HCT116 (cell line): ENCODE measurements around the gene PGM2. TPM values are rescaled to one million over a fixed set of nuclear protein-coding genes. Genes with fewer than 3 reads are reported as not detected.

ENCODE experiments used
- ATAC-seq: fragments of 200-7000 bp; cut with Tn5 transposase; 2 replicates; pipeline ENCODE4 v1.9.1; 2020; ENCODE audit warnings: mild to moderate bottlenecking, moderate library complexity
- BruUV-seq: library from RNA; stranded (reverse); fragments of 400-500 nt; replicated peaks from 2 replicates; lab custom pipeline; 2021; lab: Mats Ljungman, UMichigan
- CTCF ChIA-PET: fragments of 300-600 bp; sonication (Branson Sonifier 250); formaldehyde crosslinking; loops from one replicate; lab custom pipeline; 2021; ENCODE audit warnings: antibody characterized with exemption; lab: Charles Lee
- POLR2A ChIA-PET: fragments of 300-600, 350-600 bp; sonication (Branson Sonifier 250); formaldehyde crosslinking; loops from one replicate; lab custom pipeline; 2021; ENCODE audit warnings: antibody characterized with exemption; lab: Charles Lee
- RAD21 ChIA-PET, 2 experiments: fragments of 300-600 bp; sonication (Branson Sonifier 250); formaldehyde crosslinking; loops; one replicate each; lab custom pipeline; 2023; ENCODE audit warnings: low total read pairs in 2 of 2; ENCODE audit not compliant: uncharacterized antibody in 2 of 2, unreplicated experiment in 2 of 2, low non-redundant PET in 1 of 2; lab: Charles Lee
- DNase-seq: peaks from one replicate; pipeline ENCODE4 v3.0.0-alpha.2; 2010; ENCODE audit warnings: low read depth, low spot score
- H2AFZ ChIP-seq: fragments of 200-600 bp; shearing (Covaris generic), sonication (generic); 2 replicates; pipeline ENCODE4 v1.6.1; 2017; ENCODE audit warnings: low read depth, mixed run types, mixed read lengths, antibody characterized with exemption, low read length; ENCODE audit not compliant: poor library complexity, severe bottlenecking
- H3K27ac ChIP-seq: 2 replicates; pipeline ENCODE4 v1.5.1; 2012; ENCODE audit warnings: low read depth, low read length
- H3K27me3 ChIP-seq: fragments of 200-600 bp; sonication (generic); 2 replicates; pipeline ENCODE4 v1.6.1; 2016; ENCODE audit warnings: mixed run types, low read length, mixed read lengths; ENCODE audit not compliant: insufficient read depth
- H3K36me3 ChIP-seq, 2 experiments: fragments of 200-500 bp in 1 of 2; fragments of 200-600 bp in 1 of 2; sonication (Bioruptor generic) in 1 of 2; sonication (generic) in 1 of 2; 2 replicates each; pipeline versions ENCODE4 v1.5.1 to v1.6.1; 2014 to 2016; ENCODE audit warnings: low read length in 2 of 2, inconsistent platforms in 1 of 2, mixed read lengths in 1 of 2, mixed run types in 1 of 2; ENCODE audit not compliant: insufficient read depth in 2 of 2, control insufficient read depth in 1 of 2
- H3K4me1 ChIP-seq, 2 experiments: fragments of 200-600 bp in 1 of 2; sonication (generic) in 1 of 2; 2 replicates each; pipeline versions ENCODE4 v1.5.1 to v1.6.1; 2012 to 2017; ENCODE audit warnings: low read length in 2 of 2, inconsistent platforms in 1 of 2, mild to moderate bottlenecking in 1 of 2, mixed read lengths in 1 of 2, mixed run types in 1 of 2, moderate library complexity in 1 of 2; ENCODE audit not compliant: insufficient read depth in 2 of 2, control insufficient read depth in 1 of 2
- H3K4me2 ChIP-seq: fragments of 200-600 bp; sonication (generic); 2 replicates; pipeline ENCODE4 v1.6.1; 2017; ENCODE audit warnings: mixed run types, low read length, mixed read lengths
- H3K4me3 ChIP-seq, 2 experiments: fragments of 200-600 bp in 1 of 2; sonication (generic) in 1 of 2; replicated peaks in 1 of 2; 2 replicates each; pipeline ENCODE4 v1.5.1; 2011 to 2016; ENCODE audit warnings: low read length in 2 of 2, control low read depth in 1 of 2, low read depth in 1 of 2, mild to moderate bottlenecking in 1 of 2, mixed read lengths in 1 of 2, mixed run types in 1 of 2
- H3K79me2 ChIP-seq: fragments of 200-600 bp; sonication (generic); 2 replicates; pipeline ENCODE4 v1.6.1; 2017; ENCODE audit warnings: mild to moderate bottlenecking, mixed run types, low read length, moderate library complexity, mixed read lengths; ENCODE audit not compliant: insufficient read depth
- H3K9ac ChIP-seq: fragments of 200-600 bp; sonication (generic); 2 replicates; pipeline ENCODE4 v1.6.1; 2016; ENCODE audit warnings: low read length, mixed read lengths
- H3K9me2 ChIP-seq: fragments of 200-600 bp; sonication (generic), shearing (Covaris generic); 2 replicates; pipeline ENCODE4 v1.6.1; 2017; ENCODE audit warnings: mixed run types, mild to moderate bottlenecking, moderate library complexity; ENCODE audit not compliant: insufficient read depth
- H3K9me3 ChIP-seq, 2 experiments: fragments of 200-500 bp in 1 of 2; fragments of 200-600 bp in 1 of 2; sonication (Bioruptor generic) in 1 of 2; sonication (generic) in 1 of 2; 2 replicates each; pipeline ENCODE4 v1.6.1; 2014 to 2017; ENCODE audit warnings: low read length in 2 of 2, mixed read lengths in 2 of 2, inconsistent platforms in 1 of 2, low read depth in 1 of 2, mild to moderate bottlenecking in 1 of 2, mixed run types in 1 of 2, moderate library complexity in 1 of 2; ENCODE audit not compliant: control insufficient read depth in 1 of 2, insufficient read depth in 1 of 2
- H4K20me1 ChIP-seq: fragments of 200-600 bp; sonication (generic), shearing (Covaris generic); 2 replicates; pipeline ENCODE4 v1.6.1; 2017; ENCODE audit warnings: mixed run types, mild to moderate bottlenecking, moderate library complexity; ENCODE audit not compliant: insufficient read depth
- ATF3 ChIP-seq: IDR thresholded peaks from 2 replicates; pipeline ENCODE4 v1.6.1; 2012
- CTCF ChIP-seq, 3 experiments: fragments of 200-600 bp in 1 of 3; sonication (generic) in 1 of 3; IDR thresholded peaks in 2 of 3; conservative IDR thresholded peaks in 1 of 3; 2 replicates each; pipeline ENCODE4 v1.5.1; 2012 to 2017; ENCODE audit warnings: low read depth in 2 of 3, low read length in 2 of 3, antibody characterized with exemption in 1 of 3, borderline replicate concordance in 1 of 3, control low read depth in 1 of 3, mild to moderate bottlenecking in 1 of 3, mixed read lengths in 1 of 3, mixed run types in 1 of 3, moderate library complexity in 1 of 3; ENCODE audit not compliant: insufficient read depth in 1 of 3
- EGR1 ChIP-seq: IDR thresholded peaks from 2 replicates; pipeline ENCODE4 v1.6.1; 2012; ENCODE audit warnings: low read depth
- ELF1 ChIP-seq: IDR thresholded peaks from 2 replicates; pipeline ENCODE4 v1.6.1; 2012; ENCODE audit warnings: low read depth, borderline replicate concordance
- EZH2phosphoT487 ChIP-seq: fragments of 200-600 bp; IDR thresholded peaks from 2 replicates; pipeline ENCODE4 v1.6.1; 2018; ENCODE audit warnings: antibody characterized with exemption, borderline replicate concordance
- FOSL1 ChIP-seq: IDR thresholded peaks from 2 replicates; pipeline ENCODE4 v1.6.1; 2012; ENCODE audit warnings: low read depth
- JUND ChIP-seq: IDR thresholded peaks from 2 replicates; pipeline ENCODE4 v1.6.1; 2012
- MAX ChIP-seq: IDR thresholded peaks from 2 replicates; pipeline ENCODE4 v1.6.1; 2012
- RAD21 ChIP-seq: IDR thresholded peaks from 2 replicates; pipeline ENCODE4 v1.6.1; 2012; ENCODE audit warnings: low read depth, mild to moderate bottlenecking
- REST ChIP-seq: IDR thresholded peaks from 2 replicates; pipeline ENCODE4 v1.6.1; 2012; ENCODE audit warnings: low read depth
- ZFX ChIP-seq: fragments of 450-650 bp; IDR thresholded peaks from 2 replicates; pipeline ENCODE4 v1.6.1; 2017
- ZNF274 ChIP-seq: fragments of 200-500 bp; sonication (Bioruptor generic); IDR thresholded peaks from 2 replicates; pipeline ENCODE4 v1.6.1; 2014; ENCODE audit warnings: mild to moderate bottlenecking, low read depth, low read length, inconsistent platforms
- intact Hi-C: fragments of 100-400 bp; cut with micrococcal nuclease; formaldehyde crosslinking; loops from 2 replicates; pipeline ENCODE4 v1.10.0; 2022
- total RNA-seq: library from RNA; stranded (reverse); gene quantifications from one replicate; pipeline ENCODE4 v1.2.1, GENCODE V29; 2021; ENCODE audit not compliant: unreplicated experiment

The PGM2 gene
- total RNA-seq, 1 experiment from 2014 or later, result 48.6 TPM

GRCh38 chr4:37902212-37902611 lies 75.7 kb downstream of the PGM2 start:
- no peak for ATAC-seq
- RAD21 ChIA-PET, result no interaction called here
- no peak for TF ChIP-seq REST
- TF ChIP-seq ZFX, result no peak
- no peak for TF ChIP-seq ELF1
- TF ChIP-seq ATF3, result no peak
- TF ChIP-seq EZH2phosphoT487, result no peak
- TF ChIP-seq RAD21, result no peak
- TF ChIP-seq ZNF274, result no peak
- TF ChIP-seq FOSL1, result no peak
- TF ChIP-seq JUND, result no peak
- no peak for TF ChIP-seq EGR1
- TF ChIP-seq MAX, result no peak
- no peak for TF ChIP-seq CTCF (IDR thresholded peaks at IDR 0.05 in 2 of 3, conservative IDR thresholded peaks at IDR 0.05 in 1 of 3; ENCODE audit: borderline replicate concordance in 1 of 3, insufficient read depth in 1 of 3, low read depth in 2 of 3, low read length in 2 of 3)
- TF ChIP-seq, all 23 proteins: peak for 0
- ChIA-PET CTCF (no interaction called here), POLR2A (no interaction called here)
- Histone ChIP-seq H3K36me3 (no peaks in the 10 kb centered on the region), H3K9me3 (no peaks in the 10 kb centered on the region), H4K20me1 (no peaks in the 10 kb centered on the region), H3K9ac (no peak overlapping the region), H3K4me2 (no peak overlapping the region), H3K27me3 (no peaks in the 10 kb centered on the region), H3K27ac (no peak overlapping the region), H3K4me3 (no peak overlapping the region), H3K9me2 (no peaks in the 10 kb centered on the region), H3K79me2 (no peaks in the 10 kb centered on the region), H3K4me1 (no peaks in the 10 kb centered on the region), H2AFZ (no peak overlapping the region)
- intact Hi-C loops, result no loop called here
- no TSS peak for BruUV-seq
- DNase-seq, result no peak
